Epithelial cell of esophagus (primary cell): Measurements from ENCODE around the gene ARHGEF39.

Experiments
- DNase-seq: peaks from one replicate; pipeline ENCODE4 v3.0.0; 2010; ENCODE audit warnings: low read depth
- H3K4me3 ChIP-seq: 2 replicates; pipeline ENCODE4 v1.5.1; 2011; ENCODE audit warnings: mild to moderate bottlenecking, low read length, control low read depth
- CTCF ChIP-seq: IDR thresholded peaks from 2 replicates; pipeline ENCODE4 v1.5.1; 2011; ENCODE audit warnings: low read depth, mild to moderate bottlenecking, low read length, control low read depth, inconsistent platforms; ENCODE audit not compliant: insufficient read depth; ENCODE audit errors: missing control alignments

The ARHGEF39 gene

DNA sequence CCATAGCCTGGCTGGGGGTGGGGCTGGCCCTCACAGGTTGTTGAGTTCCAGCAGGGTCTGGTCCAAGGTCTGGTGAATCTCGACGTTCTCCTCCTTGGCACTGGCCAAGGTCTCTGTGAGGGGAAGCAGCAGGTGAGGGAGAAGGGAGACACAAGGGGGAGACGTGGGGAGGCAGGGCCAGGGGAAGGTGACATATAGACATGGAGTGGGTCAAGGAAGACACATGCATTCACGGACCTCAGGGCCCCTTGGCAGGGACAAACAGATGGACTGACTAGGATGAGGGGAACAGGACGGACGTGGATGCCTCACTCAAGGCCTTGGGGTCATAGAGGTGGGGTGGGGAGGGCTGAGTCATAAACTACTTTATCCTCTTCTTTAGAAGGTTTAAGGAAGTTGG lies 17.1 kb upstream of the ARHGEF39 start:
- TF ChIP-seq CTCF: no peak
- H3K4me3 ChIP-seq: no peak overlapping the region
- no peak for DNase-seq

GRCh38 chr9:35681341-35682002 lies 16.5 kb upstream of the ARHGEF39 start:
- DNase-seq: no peak
- TF ChIP-seq CTCF: no peak

GRCh38 chr9:35680331-35681105 lies 15.5 kb upstream of the ARHGEF39 start:
- TF ChIP-seq CTCF: no peak
- no peak for DNase-seq
- no peak overlapping the region for H3K4me3 ChIP-seq

More at GRCh38 chr9:35681341-35682002, 16.5 kb upstream of the ARHGEF39 start:
- H3K4me3 ChIP-seq: no peak overlapping the region

GRCh38 chr9:35679766-35680330 lies 14.9 kb upstream of the ARHGEF39 start:
- no peak for DNase-seq
- H3K4me3 ChIP-seq: no peak overlapping the region
- TF ChIP-seq CTCF: no peak

DNA sequence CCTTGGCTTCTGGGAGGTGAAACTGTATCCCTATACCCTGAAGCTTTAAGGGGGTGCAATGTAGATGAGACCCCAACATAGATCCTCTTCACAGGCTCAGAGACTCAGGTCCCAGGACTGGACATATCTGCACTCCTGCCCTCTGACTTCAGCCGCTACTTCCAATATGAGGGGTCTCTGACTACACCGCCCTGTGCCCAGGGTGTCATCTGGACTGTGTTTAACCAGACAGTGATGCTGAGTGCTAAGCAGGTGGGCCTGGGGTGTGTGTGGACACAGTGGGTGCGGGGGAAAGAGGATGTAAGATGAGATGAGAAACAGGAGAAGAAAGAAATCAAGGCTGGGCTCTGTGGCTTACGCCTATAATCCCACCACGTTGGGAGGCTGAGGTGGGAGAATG lies 14.1 kb upstream of the ARHGEF39 start:
- no peak for TF ChIP-seq CTCF
- no peak for DNase-seq

GRCh38 chr9:35675732-35676392 lies 10.9 kb upstream of the ARHGEF39 start:
- no peak for DNase-seq
- no peak for TF ChIP-seq CTCF
- H3K4me3 ChIP-seq: peak overlapping the region; percentile 33

More for the DNA sequence above, 14.1 kb upstream of the ARHGEF39 start:
- no peak overlapping the region for H3K4me3 ChIP-seq
